LHCN-M2 (cell line): ENCODE data around the gene PYGB. TPM values are rescaled to one million over a fixed set of nuclear protein-coding genes. Genes with fewer than 3 reads are reported as not detected.

Source experiments
- DNase-seq: peaks from one replicate; pipeline ENCODE4 v3.0.0-alpha.2; 2012; ENCODE audit warnings: low read depth
- total RNA-seq: library from RNA; depleted of rRNA; stranded (reverse); fragments of >200 nt; gene quantifications from 2 replicates; pipeline ENCODE4 v1.2.3, GENCODE V29; 2014

PYGB gene
- total RNA-seq, 1 experiment from 2014 or later = 149 TPM

GRCh38 chr20:25282034-25282781 lies 34.3 kb downstream of the PYGB start:
- no peak for DNase-seq

GRCh38 chr20:25282796-25283195 lies 34.9 kb downstream of the PYGB start:
- DNase-seq = no peak

GRCh38 chr20:25283221-25283951 lies 35.5 kb downstream of the PYGB start:
- DNase-seq = no peak

GRCh38 chr20:25284131-25284601 lies 36.3 kb downstream of the PYGB start:
- no peak for DNase-seq

- DNase-seq = no peak
Measured at GRCh38 chr20:25285091-25285647, 37.3 kb downstream of the PYGB start.

- no peak for DNase-seq
Measured at GRCh38 chr20:25285856-25286798, 38.2 kb downstream of the PYGB start.

- DNase-seq = no peak
Measured at GRCh38 chr20:25286917-25287316, 39.0 kb downstream of the PYGB start.

GRCh38 chr20:25287631-25288290 lies 39.9 kb downstream of the PYGB start:
- no peak for DNase-seq

GRCh38 chr20:25288291-25289181 lies 40.7 kb downstream of the PYGB start:
- no peak for DNase-seq

GRCh38 chr20:25289886-25290597 lies 42.2 kb downstream of the PYGB start:
- no peak for DNase-seq

- no peak for DNase-seq
Measured at GRCh38 chr20:25290646-25291431, 43.0 kb downstream of the PYGB start.

GRCh38 chr20:25291432-25292133 lies 43.7 kb downstream of the PYGB start:
- no peak for DNase-seq

- DNase-seq = no peak
Measured at GRCh38 chr20:25292176-25292891, 44.4 kb downstream of the PYGB start.

GRCh38 chr20:25293507-25293906 lies 45.6 kb downstream of the PYGB start:
- no peak for DNase-seq

- no peak for DNase-seq
Measured at GRCh38 chr20:25293910-25294458, 46.1 kb downstream of the PYGB start.

- DNase-seq = peak; percentile 65
Measured at GRCh38 chr20:25294459-25295385, 46.8 kb downstream of the PYGB start.
